ENCODE measurements around the gene TEKTIP1.
"Not testable (repeated sequence)": the region's sequence is repeated elsewhere in the genome, so short reads cannot be mapped to it uniquely, and the experiment has no call there.

Gene TEKTIP1

DNA sequence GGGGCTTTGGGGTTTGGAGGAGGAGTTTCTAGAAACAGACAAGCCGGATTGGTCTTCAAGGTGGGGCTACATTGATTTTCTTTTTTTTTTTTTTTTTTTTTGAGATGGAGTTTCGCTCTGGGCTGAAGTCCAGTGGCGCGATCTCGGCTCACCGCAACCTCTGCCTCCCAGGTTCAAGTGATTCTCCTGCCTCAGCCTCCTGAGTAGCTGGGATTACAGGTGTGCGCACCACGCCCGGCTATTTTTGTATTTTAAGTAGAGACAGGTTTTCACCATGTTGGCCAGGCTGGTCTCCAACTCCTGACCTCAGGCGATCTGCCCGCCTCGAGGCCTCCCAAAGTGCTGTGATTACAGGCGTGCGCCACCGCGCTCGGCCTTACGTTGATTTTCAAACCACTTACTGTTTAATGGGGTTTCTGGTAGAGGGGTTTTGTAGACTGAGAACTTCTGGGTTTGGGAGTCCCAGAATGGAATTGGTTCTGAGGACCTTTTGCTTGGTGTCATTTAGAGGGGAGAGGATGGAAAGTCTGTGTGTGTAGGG is 30.8 kb upstream of the TEKTIP1 start:
- not testable (repeated sequence) for DNase-seq

DNA sequence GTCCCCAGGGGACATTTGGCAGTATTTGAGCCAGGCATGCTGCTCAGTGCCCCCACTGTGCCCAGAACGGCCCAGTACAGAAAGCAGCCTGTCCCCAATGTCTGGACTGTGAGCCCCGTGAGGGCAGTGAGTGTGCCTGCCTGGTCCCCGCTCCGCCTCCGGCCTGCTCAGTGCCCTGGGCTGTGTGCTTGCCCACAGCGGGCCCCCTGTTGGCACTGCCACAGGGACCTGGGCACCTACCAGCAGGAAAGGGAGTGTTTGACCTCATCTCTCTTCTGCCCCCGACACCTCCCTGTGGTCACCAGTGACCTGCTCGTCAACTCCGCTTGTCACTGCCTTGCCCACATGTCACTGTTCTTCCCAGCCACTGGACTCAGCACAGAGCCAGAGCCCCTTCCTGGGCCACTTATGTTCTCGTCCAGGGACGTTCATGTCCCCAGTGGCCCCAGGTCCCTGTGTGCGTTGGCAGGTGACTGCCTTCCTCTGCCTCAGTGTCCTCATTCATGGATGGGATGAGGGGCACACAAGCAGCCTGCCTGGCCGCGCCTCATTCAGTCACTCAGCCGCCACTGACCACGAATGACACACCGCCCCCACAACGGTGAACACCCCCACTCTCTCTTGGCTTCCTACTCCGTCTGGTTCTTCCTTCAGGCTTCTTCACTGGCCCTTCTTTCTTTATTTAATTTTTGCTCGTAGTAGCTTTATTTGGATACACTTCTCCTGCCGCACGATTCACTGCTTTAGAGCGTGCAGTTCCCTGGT is 30.0 kb upstream of the TEKTIP1 start:
- no peak for DNase-seq

DNA sequence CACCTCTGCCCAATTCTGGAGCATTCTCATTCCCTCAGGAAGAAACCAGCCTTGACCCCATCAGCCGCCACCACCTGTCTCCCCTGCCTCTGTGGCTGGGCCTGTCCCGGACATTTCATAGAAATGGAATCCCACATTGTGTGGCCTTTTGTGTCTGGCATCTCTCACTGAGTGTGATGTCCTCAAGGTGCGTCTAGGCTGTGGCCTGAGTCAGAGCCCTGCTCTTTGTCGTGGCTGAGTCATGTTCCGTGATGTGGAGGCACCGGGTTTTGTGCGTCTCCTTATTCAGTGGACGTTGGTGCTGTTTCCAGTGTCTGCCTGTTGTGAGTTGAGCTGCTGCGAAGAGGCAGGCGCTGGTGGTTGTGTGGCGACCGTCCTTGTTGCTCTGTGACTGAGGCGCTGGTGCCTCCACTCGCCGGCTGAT is 29.4 kb upstream of the TEKTIP1 start:
- DNase-seq = no peak

DNA sequence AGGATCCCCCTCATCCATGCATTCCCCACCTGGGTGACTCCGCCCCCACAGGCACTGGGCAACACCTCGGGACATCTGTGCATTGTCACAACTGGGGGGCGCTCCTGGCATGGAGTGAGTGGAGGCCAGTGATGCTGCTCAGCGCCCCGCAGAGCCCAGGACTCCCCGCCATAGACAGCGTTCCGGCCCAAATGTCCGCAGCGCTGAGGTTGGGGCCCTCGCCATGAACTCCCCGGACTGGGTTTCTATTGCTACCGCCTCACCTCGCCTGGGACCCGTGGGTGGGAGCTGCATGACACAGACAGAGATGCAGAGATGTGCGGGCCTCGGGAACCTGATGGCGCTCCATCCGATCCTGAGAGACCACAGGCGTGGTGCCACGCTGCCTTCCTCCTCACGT is 28.2 kb upstream of the TEKTIP1 start:
- no peak for DNase-seq

DNA sequence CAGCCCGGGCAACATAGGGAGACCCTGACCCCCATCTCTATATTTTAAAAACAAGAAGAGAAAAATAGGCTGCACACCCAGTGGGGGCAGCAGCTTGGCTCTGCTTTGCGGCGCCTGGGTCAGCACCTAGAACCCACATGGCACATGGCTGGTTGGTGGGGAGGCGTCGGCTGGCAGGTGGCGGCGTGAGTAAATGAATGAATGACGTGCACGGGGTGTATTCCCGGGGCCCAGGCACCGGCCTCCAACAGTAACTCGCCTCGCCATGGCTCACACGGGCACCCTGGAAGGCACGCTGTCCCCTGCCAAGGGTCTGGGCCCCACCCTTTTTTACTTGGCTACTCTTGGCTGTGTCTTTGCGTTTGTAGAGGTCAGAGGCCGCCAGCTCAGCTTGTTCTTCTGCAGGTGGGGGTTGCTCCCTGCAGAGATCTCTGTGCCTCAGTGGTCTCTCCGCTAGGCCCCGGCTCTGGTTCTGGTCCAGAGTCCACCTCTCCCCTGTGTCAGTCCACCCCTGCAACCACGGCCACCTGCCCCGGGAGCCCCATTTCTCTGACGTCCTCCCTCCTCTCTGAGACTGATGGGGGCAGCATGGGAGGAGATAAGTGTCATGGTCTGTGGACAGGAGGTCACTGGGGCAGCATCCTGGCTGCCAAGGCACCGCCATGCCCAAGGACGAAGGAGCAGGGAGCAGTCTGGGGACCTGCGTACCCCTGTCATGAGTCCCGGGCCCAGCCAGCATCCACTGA is 27.3 kb upstream of the TEKTIP1 start:
- DNase-seq = no peak

DNA sequence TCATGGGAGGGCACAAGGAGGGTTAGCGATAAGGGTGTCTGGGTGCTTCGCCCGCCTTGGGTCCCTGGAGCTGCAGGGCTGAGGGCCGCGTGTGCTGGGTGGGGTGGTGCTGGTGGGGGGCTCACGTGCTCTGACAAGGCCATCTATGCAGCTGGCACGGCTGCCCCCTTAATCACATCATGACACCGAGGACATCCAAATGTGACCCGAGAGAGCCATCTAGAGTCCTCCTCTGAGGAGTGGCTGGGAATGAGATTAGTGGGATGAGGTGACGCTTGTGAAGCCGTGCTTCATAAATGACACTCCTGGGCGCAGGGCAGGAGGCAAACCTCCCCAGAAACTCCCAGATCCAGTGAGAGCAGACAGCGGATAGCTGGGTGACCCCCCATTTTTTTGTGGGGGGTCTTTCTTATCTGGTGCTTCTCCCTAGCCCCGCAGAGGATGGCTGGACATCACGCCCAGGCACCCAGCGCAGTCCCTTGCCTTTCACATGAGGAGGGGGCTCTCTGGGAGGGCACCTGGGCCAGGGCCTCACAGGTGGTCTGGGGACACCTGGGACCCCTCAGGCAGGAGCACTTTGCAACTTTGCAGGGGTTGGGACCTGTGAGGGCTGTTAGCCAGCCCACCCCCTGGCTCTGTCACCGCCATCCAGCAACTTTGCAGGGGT is 26.3 kb upstream of the TEKTIP1 start:
- no peak for DNase-seq

DNA sequence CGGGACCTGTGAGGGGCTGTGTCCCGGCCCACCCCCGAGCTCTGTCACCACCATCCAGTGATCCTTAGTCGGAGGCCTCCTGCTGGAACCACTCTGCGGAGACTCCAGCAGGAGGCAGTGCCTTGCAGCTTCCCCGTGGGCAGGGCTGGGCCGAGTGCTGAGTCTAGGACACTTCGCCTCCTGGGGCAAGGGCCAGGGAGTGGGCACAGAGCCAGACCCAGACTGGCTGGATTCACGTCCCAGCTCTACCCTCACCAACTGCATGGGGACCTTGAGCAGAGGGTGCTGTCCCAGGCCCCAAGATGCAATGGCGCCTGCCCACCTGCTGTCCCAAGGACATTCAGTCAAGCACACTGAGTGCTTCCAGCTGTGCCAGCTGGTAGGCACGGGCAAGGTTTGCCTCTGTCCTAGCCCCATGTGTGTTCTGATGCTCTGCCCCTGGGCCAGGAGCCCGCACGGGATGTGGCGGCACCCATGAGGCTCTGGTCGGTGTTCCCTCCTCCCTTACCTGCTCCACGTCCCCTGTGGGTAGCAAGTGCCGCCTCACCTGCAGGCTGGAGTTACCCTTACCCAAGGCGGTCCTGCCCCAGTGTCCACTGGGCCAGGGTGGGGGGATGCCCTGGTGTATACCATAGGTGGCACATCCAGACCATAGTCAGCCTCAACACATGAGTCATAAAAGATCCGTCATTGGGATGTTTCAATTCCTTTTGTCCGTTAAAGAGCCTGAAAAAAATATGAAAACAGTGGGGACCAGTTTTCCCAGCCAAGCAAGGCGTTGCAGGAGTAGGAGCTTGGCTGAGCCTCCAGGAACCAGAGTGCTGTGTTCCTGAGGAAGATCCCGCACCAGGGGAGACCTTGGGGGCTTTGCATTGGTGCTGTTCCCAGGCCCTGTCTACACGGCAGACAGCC is 25.5 kb upstream of the TEKTIP1 start:
- no peak for DNase-seq

DNA sequence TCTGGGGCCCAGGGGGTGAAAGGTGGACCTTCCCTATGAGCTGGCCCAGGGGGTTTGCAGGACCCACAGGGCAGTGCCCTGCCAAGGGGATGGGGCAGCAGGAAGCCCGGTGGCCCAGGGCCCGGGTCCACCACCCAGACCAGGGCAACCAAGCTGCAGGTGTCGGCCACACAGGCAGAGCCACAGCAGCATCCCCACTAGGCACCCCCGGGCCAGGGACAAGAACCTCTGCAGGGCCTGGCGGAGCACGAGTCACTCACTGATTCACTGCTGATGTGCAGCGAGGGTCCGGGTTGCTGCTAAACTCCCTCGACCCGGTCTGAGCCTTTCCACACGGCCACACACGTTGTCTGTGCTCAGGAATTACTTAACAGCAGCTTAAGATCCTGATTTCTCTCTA is 24.0 kb upstream of the TEKTIP1 start:
- DNase-seq = no peak

DNA sequence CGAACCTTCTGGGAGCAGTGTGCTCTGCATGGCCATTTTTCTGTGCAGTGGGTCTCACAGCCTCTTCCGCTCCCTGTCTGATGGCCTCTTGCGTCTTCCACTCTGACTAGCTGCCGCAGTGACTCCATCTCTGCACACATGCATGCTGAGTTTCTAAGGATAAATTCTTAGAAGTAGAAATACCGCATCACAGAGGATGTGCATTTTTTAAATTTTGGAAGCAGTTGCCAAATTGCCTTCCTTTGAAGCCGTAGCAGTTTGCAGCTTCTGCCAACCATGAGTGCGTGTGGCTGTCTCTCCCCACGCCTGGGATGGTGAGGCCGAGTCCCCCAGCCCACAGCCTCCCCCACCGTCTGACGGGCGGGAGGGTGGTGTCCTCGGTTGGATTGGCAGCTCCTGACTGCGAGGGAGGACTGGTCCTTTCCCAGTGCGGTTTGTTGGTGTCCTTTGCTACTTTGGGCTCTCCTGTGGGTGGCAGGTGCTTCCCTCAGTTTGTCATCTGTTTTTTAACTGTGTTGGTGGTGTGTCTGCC is 23.0 kb upstream of the TEKTIP1 start:
- no peak for DNase-seq

DNA sequence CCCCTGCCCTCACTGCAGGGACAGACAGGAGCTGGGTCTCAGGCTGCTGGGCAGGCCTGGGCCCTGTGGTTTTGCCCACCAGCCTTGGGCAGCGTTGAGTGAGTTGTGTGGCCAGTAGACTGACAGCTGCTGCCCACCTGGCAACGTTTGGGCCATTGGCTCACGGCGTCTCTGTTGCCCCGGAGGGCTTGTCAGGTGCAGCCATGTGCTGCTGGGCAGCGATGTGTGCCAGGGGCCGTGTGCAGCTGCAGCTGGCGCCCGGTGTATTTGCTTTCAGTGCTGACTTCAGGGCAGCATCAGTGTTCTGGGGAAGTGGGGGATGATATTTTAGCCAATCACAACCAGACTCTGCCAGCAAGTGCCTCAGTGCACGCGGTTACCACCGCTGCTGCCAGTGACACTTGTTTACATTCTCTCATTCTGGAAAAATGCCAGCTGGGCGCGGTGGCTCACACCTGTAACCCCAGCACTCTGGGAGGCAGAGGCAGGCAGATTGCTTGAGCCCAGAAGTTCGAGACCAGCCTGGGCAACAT is 22.2 kb upstream of the TEKTIP1 start:
- no peak for DNase-seq

DNA sequence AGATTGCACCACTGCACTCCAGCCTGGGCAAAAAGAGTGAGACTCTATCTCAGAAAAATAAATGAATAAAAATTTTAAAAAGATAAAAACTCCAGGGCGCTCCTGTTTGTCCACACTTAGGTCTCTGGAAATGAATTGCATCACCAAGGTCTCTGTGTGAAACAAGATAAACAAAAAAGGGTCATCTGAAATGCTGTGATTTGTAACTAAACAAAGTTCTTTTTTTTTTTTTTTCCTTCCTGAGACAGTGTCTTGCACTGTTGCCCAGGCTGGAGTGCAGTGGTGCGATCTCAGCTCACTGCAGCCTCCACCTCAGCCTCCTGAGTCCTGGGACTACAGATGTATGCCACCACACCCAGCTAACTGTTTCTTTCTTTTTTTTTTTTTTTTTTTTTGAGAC is 21.3 kb upstream of the TEKTIP1 start:
- DNase-seq = no peak

DNA sequence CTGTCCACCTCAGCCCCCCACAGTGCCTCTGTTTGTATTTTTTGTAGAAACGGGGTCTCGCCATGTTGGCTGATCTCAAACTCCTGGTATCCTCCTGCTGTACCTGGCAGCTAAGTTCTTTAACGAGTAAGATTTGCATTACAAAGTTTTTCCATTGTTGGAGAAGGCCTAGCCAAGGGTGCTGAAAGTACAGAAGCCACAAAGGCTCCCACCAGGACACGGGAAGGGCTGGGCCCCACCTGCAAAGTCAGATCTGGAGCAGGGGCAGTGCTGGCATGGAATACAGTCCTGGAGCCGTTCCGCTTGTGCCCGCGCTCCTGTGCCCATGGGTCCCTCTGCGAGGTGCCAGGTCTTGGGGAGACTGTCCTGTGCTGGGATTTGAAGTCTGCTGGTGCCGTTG is 20.7 kb upstream of the TEKTIP1 start:
- no peak for DNase-seq

DNA sequence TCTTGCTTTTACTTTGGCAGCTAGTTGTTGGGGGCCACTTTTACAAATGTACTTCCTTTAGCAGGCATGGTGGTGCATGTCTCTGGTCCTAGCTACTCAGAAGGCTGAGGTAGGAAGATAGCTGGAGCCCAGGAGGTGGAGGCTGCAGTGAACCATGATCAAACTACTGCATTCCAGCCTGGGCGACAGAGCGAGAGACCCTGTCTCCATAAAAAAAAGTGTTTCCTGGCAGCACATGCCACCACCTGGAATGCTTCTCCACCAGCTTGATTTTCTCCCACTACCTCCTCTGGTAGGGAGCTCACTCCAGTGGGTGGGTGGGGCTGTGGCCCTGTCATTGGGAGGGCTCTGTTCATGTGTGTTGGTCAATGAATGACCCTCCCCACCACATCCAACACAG is 20.3 kb upstream of the TEKTIP1 start:
- DNase-seq = no peak

DNA sequence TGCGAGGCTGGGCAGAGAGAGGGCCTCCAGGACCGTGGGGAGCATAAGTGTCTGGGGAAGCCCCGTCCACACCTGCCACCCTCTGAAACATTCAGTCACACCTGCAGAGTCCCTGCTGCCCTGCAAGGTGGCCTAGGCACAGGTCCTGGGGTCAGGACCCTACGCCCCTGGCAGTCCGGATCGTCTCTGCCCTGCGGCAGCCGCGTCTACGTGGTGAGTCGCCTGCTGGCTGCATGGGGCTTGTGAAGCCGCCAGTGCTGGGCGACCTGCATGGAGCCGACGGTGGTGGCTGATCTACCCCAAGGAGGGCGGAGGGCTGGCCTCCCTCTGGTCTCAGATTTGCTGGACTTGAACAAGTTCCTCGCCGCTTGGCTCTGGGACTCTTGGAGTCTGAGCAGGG is 19.8 kb upstream of the TEKTIP1 start:
- DNase-seq = no peak

DNA sequence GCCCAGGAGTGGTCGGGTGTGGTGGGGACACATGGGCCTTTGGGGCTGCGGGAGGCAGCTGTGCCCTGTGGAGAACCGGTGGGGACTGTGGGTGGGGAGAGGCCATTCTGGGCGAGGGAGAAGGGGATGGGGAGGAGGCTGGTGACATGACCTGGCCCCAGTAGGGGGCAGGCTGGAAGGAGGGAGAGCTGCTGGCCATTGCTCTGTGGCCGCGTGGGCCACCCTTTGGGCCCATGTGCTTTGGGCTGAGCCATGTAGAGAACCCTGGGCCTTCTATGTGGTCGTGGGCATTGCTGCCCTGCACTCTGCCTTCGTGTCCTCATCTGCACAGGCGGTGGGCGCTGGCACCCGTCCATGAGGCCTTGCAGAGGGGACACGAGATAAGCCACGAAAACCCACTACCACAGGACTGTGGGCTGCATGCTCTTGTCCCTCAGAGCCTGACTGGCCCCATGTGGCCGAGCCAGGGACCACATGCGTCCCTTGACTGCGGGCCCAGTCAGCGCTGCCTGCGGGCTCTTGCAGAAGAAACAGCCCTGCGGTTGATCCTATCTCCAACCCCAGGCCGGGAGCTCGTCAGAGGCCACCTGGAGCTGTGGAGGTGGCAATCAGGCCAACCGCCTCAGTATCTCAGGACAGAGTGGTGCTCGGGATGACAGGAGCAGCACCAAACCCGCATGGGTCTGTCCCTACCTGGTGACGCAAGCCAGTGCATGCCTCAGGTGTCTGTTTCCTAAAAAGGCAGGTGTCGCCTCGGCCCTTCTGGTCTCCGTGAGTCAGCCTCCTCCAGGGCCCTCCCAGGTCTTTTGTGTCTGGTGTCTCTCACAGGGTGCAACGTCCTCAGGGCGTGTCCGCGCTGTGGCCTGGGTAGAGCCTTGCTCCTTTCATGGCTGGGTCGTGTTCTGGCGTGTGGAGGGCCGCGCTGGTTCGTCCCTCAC is 18.5 kb upstream of the TEKTIP1 start:
- no peak for DNase-seq

DNA sequence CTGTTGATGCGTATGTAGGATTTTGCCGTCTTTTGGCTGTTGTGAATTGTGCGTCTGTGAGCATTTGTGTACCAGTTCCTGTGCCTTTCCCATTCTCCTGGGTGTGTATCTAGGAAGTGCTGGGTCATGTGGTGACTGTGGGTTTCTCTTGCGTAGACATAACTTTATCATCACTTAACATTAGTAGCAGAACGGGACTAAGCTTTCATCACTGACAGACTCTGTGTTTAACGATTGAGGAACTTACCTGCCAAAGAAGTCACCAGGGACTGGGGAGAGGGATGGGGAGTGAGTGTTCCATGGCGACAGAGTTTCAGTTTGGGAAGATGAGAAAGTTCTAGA is 17.9 kb upstream of the TEKTIP1 start:
- DNase-seq = no peak

DNA sequence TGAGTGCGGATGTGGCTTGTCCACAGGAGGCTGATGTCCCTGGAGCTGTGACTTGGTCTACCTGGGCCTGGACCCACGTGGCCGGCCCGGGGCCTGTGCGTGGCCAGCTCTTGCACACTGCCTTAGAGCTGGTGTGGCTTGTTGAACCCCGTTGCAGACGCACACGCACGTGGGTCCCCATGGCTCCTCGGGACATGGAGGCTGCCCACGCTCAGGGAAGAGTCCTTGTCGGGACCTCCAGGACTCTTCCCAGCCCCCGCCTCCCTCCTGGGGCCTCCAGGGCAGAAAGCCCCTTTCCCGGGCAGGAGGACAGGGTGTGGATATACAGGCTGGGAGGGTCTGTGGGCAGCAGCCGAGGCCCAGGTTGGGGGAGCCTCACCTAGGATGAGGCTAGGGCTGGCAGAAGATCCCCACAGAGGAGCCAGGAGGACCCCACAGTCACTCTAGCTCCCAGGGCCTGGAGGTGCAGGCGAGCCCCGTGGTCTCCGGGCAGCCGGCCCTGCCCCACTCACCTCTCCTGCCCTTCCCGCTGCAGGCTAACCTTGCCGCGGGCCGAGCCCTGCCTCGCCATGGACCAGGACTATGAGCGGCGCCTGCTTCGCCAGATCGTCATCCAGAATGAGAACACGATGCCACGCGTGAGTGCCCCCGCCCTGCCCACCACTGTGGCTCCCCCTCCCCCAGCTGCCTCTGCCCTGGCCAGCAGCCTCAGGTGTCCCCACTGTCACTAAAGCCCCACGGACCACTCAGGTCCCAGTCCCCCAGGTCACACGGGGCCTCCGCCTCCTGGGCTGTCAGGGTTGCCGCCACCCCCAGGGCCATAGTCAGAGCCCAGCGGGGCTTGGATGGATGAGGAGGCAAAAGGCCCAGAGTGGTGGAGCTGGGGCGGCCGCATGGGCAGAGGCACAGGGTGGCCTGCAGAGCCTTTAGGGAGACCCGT is 16.3 kb upstream of the TEKTIP1 start:
- no peak for DNase-seq

DNA sequence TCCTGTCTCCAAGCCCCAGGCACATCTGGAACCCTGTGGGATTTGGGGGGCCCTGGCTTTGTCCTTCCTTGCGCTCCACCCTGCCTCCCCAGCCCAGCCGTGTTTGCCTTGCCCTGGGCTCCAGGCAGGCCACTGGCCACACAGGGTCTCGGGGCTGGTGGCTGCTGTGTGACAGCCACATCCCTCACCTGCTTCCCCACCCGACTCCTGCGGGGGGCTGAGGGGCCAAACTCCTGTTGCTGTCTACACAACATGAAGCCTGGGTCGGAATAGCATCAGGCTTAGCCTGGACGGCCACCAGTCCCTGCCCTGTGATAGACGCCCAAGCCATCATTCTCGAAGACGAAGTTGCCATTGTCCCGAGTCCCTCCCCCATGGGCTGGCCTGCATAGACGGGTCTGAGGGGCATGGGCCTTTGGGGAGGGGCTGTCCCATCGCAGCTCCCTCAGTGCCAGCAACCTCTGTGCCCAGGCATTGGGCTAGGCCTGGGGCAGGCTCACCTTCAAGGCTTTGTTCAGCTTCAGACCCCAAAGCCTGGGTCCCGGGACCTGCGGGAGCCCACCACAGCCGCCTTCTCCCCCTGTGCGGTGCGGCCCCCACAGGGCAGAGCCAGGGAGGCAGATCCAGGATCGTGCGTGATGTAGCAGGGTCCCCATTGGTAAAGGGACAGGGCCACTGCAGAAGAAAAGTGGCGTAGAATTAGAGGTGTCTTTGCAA is 15.5 kb upstream of the TEKTIP1 start:
- no peak for DNase-seq

All from NK-92 treated with Interleukin-12 subunit alpha and Interleukin-12 subunit beta, amount 100 ng/mL, for 24 hours (cell line).